ENCODE data around the gene PTX4.

DNA sequence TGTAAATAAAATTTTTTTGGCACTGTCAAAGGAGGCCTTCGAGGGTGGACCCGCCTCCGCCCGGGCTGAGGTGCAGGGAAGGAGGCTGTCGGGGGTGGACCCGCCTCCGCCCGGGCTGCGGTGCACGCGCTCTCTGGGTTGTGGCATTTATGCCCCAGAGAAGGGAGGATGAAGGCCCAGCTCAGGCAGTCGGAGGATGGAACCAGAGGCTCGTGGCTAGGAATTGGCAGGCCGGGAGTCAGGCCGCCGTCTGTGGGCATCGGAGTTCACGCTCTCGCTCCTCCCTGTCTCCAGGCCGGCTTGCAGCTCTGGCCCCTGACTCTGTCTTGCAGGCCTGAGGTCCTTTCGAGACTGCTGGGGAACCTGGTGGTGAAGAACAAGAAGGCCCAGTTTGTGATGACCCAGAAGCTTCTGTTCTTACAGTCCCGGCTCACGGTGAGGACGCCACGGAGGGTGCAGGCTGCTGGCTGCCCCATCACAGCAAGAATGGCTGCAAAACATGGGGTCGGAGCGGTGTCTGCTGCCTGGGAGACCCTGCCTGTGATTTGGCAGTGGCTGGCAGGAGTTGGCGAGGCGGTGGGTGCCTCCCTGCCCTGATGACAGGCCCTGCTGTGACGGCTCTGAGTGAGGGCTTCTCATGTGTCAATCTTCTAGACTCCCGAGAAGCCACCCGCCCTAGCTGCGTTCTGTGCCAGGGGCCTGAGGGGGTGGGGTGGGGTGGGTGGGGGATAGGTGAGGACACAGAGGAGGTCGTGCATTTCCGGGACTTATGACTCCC, 10.3 kb upstream of the PTX4 start:
- TF ChIP-seq POLR2A (IDR thresholded peaks at IDR 0.05), result no peak
- TF ChIP-seq, protein P1, sequence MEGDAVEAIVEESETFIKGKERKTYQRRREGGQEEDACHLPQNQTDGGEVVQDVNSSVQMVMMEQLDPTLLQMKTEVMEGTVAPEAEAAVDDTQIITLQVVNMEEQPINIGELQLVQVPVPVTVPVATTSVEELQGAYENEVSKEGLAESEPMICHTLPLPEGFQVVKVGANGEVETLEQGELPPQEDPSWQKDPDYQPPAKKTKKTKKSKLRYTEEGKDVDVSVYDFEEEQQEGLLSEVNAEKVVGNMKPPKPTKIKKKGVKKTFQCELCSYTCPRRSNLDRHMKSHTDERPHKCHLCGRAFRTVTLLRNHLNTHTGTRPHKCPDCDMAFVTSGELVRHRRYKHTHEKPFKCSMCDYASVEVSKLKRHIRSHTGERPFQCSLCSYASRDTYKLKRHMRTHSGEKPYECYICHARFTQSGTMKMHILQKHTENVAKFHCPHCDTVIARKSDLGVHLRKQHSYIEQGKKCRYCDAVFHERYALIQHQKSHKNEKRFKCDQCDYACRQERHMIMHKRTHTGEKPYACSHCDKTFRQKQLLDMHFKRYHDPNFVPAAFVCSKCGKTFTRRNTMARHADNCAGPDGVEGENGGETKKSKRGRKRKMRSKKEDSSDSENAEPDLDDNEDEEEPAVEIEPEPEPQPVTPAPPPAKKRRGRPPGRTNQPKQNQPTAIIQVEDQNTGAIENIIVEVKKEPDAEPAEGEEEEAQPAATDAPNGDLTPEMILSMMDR (IDR thresholded peaks at IDR 0.05), result no peak

Data from esophagus squamous epithelium (tissue), 4 donors.